GM23248 (cell line): ENCODE results near the gene KCNIP3. TPM values are rescaled to one million over a fixed set of nuclear protein-coding genes. Genes with fewer than 3 reads are reported as not detected.

Experiments
- DNase-seq: peaks from one replicate; pipeline ENCODE4 v3.0.0-alpha.2; 2015
- H2AFZ ChIP-seq: fragments of 200-600 bp; sonication (generic); 2 replicates; pipeline ENCODE4 v1.6.1; 2016; ENCODE audit warnings: antibody characterized with exemption
- H3F3A ChIP-seq: fragments of 200-600 bp; sonication (generic); 2 replicates; pipeline ENCODE4 v1.6.1; 2016; ENCODE audit warnings: mild to moderate bottlenecking, antibody characterized with exemption, mixed run types; ENCODE audit not compliant: insufficient read depth
- H3K27ac ChIP-seq: fragments of 200-600 bp; sonication (generic); 2 replicates; pipeline ENCODE4 v1.5.1; 2016; ENCODE audit warnings: mild to moderate bottlenecking
- H3K27me3 ChIP-seq: fragments of 200-600 bp; sonication (generic); replicated peaks from 2 replicates; pipeline ENCODE4 v1.6.1; 2016; ENCODE audit warnings: mild to moderate bottlenecking; ENCODE audit not compliant: insufficient read depth
- H3K36me3 ChIP-seq: fragments of 200-600 bp; sonication (generic); 2 replicates; pipeline ENCODE4 v1.6.1; 2016; ENCODE audit warnings: low read depth, mild to moderate bottlenecking
- H3K4me1 ChIP-seq: fragments of 200-600 bp; sonication (generic); 2 replicates; pipeline ENCODE4 v1.6.1; 2016; ENCODE audit warnings: mild to moderate bottlenecking; ENCODE audit not compliant: insufficient read depth
- H3K4me2 ChIP-seq: fragments of 200-600 bp; sonication (generic); one replicate; pipeline ENCODE4 v1.6.1; 2016; ENCODE audit warnings: mild to moderate bottlenecking; ENCODE audit not compliant: unreplicated experiment
- H3K4me3 ChIP-seq: fragments of 200-600 bp; sonication (generic); 2 replicates; pipeline ENCODE4 v1.5.1; 2016; ENCODE audit warnings: mild to moderate bottlenecking
- H3K79me2 ChIP-seq: fragments of 200-600 bp; sonication (generic); 2 replicates; pipeline ENCODE4 v1.6.1; 2016; ENCODE audit warnings: mild to moderate bottlenecking; ENCODE audit not compliant: insufficient read depth
- H3K9ac ChIP-seq: fragments of 200-600 bp; sonication (generic); 2 replicates; pipeline ENCODE4 v1.6.1; 2016; ENCODE audit warnings: mild to moderate bottlenecking
- H3K9me2 ChIP-seq: fragments of 200-600 bp; sonication (generic); 2 replicates; pipeline ENCODE4 v1.6.1; 2016; ENCODE audit warnings: mixed run types, mild to moderate bottlenecking, moderate library complexity; ENCODE audit not compliant: insufficient read depth
- H3K9me3 ChIP-seq: fragments of 200-600 bp; sonication (generic); one replicate; pipeline ENCODE4 v1.6.1; 2017; ENCODE audit warnings: low read depth
- H4K20me1 ChIP-seq: fragments of 200-600 bp; sonication (generic); 2 replicates; pipeline ENCODE4 v1.6.0; 2016; ENCODE audit not compliant: insufficient read depth
- EZH2 ChIP-seq: fragments of 200-600 bp; sonication (generic); IDR thresholded peaks from 2 replicates; pipeline ENCODE4 v1.6.1; 2018; ENCODE audit warnings: antibody characterized with exemption, mild to moderate bottlenecking; ENCODE audit not compliant: insufficient read depth, poor library complexity, severe bottlenecking
- EZH2phosphoT487 ChIP-seq: fragments of 200-600 bp; sonication (generic); IDR thresholded peaks from 2 replicates; pipeline ENCODE4 v1.6.1; 2018; ENCODE audit warnings: antibody characterized with exemption, moderate library complexity, mild to moderate bottlenecking, low read depth; ENCODE audit not compliant: insufficient read depth
- WGBS, 2 experiments: methylation state at CpG; one replicate each; pipeline ENCODE4 v1.1.6; 2015 to 2017; ENCODE audit warnings: low lambda C conversion rate in 2 of 2, low coverage in 1 of 2; ENCODE audit errors: missing lambda C conversion rate in 2 of 2; 5-methylcytosine and 5-hydroxymethylcytosine counted together
- in situ Hi-C: fragments of 300-500 bp; cut with MboI; formaldehyde crosslinking; loops from 2 replicates; pipeline ENCODE4 v1.15.0; 2020
- polyA plus RNA-seq: library from polyadenylated mRNA; unstranded; fragments of >200 nt; fragmentation: Nextera tagmentation; extraction: Ambion mirVana; gene quantifications from 2 replicates; pipeline ENCODE4 v1.2.1, GENCODE V29; 2016
- total RNA-seq: library from RNA; depleted of rRNA; stranded (reverse); fragments of >200 nt; shearing (Covaris generic); gene quantifications from 2 replicates; pipeline ENCODE4 v1.2.3, GENCODE V29; 2014

The KCNIP3 gene
- total and polyA plus RNA-seq, 2 experiments from 2014 or later: 3.7 to 10.7 TPM

DNA sequence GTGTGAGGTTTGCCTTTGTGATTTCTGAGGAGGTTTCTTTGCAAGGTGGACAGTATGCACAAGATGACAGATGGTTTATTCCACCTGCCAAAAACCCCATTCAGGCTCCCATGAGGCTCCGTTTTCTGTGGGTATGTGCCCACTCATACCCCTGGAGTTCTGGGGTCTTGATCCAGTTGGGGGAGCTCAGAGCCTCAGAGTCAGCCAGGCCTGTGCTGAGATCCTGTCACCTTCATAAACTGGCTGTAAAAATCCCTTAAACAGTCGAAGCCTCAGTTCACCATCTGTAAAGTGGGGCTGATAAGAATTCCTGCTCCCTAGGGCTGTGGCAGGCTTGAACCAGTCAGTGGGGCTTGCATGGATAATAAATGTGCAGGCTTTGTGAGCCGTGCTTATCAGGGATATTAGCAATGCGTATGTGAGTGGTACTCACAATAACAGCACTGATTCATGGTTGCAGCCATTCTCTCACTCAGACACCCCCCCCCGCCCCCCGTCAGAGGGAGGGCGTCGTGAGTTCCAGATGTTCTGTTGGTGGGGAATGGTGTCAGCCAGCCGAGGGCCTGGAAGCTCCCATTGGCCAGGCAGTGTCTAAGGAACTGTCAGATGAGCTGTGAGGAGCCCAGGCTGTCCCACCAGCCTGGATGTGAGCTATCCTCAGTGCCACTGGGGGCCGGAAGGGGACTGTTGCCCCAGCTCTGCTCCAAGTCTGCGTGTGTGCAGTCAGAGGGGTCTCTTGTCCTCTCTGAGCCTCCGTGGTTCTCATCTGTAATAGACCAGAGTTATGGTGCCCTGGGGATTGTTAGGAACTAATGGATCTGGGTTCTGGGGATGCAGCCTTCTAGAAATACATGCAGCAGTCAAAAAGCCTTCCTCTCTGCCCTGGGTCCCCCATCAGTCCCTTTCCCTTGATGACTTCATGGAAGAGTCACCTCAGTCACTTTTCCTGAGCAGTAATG is 51.7 kb downstream of the KCNIP3 start:
- no peak overlapping the region for H3K27ac ChIP-seq
- no peak overlapping the region for H3K9ac ChIP-seq
- in situ Hi-C loops: no loop called here
- no peak overlapping the region for H3K4me3 ChIP-seq
- no peaks in the 10 kb centered on the region for H3K9me3 ChIP-seq
- no peaks in the 10 kb centered on the region for H3F3A ChIP-seq
- no peak overlapping the region for H3K4me2 ChIP-seq
- TF ChIP-seq EZH2 (no peak), EZH2phosphoT487 (no peak)
- no peaks in the 10 kb centered on the region for H4K20me1 ChIP-seq
- H3K9me2 ChIP-seq: no peaks in the 10 kb centered on the region
- no peaks in the 10 kb centered on the region for H3K36me3 ChIP-seq
- H3K79me2 ChIP-seq: no peaks in the 10 kb centered on the region
- peak; percentile 55 for DNase-seq
- 0 out of 2 replicates have a peak, but pooled peaks cover 4% of the 10 kb centered on the region for H3K4me1 ChIP-seq
- WGBS, 2 experiments: 40 to 41% methylated on average over 12 of the region's 12 CpGs
- H3K27me3 ChIP-seq: no peaks in the 10 kb centered on the region
- H2AFZ ChIP-seq: no peak overlapping the region

DNA sequence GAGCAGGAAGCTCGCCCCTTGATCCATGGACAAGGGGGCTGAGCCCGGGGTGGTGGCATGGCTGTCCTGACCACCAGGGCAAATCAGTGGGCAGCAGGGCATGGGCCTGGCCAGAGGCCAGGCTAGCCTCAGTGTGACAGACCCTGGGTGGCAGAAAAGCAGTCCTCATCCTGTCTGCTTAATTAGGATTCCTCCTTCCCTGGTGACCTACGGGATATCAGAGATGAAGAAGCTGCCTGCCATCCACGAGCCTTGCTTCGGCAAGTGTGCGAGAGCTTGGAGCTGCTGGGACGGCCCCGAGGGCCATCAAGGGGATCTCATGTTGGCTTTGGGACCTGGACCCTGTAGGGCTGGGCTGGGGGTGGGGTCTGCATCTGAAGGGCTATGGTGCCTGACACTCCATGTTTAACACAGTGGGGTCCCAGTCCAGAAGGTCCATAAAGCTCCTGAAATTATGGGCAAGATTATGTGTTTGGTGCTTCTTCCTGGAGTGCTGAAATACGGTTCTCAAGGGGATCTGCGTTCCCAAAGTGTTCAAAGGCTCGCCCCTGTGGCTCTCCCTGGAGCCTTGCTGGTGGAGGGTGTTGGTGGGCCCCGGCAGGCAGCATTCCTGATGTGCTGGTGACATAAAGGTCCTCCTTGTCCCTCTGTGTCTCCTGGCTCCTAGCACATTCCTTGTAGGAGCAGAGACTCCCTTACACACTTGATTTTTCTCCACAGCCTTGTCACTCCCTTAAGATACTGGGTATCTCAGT is 52.6 kb downstream of the KCNIP3 start:
- 0 out of 2 replicates have a peak, but pooled peaks cover 4% of the 10 kb centered on the region for H3K4me1 ChIP-seq
- H3F3A ChIP-seq: no peaks in the 10 kb centered on the region
- H3K9ac ChIP-seq: no peak overlapping the region
- H3K27ac ChIP-seq: no peak overlapping the region
- H3K4me3 ChIP-seq: no peak overlapping the region
- H2AFZ ChIP-seq: no peak overlapping the region
- H3K79me2 ChIP-seq: no peaks in the 10 kb centered on the region
- no peak for DNase-seq
- H3K27me3 ChIP-seq: no peaks in the 10 kb centered on the region
- 91 to 92% methylated on average over 12 of the region's 12 CpGs for WGBS, 2 experiments
- H3K9me3 ChIP-seq: no peaks in the 10 kb centered on the region
- no peak overlapping the region for H3K4me2 ChIP-seq
- in situ Hi-C loops: no loop called here
- no peaks in the 10 kb centered on the region for H3K9me2 ChIP-seq
- H3K36me3 ChIP-seq: no peaks in the 10 kb centered on the region
- H4K20me1 ChIP-seq: no peaks in the 10 kb centered on the region
- no peak for TF ChIP-seq EZH2
- no peak for TF ChIP-seq EZH2phosphoT487

DNA sequence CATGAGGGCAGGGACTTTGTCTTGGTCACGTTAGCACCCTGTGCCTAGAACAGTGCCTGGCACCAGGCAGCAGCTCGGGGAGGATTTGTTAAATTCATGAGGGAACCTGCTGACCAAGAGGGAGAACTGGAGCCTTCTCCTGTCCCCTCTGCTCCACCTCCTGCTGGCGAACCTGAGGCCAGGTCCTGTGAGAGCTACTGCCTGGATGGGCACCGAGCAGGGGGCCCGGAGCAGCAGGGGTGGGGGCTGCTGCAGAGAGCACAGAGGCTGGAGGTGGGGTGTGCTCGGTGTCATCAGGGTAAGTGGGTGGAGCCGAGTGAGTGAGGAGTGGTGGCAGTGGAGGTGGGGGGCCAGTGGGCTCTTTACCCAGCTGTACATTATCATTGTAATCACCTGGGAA is 53.2 kb downstream of the KCNIP3 start:
- Histone ChIP-seq H2AFZ (no peak overlapping the region), H3K4me3 (no peak overlapping the region), H3K79me2 (no peaks in the 10 kb centered on the region), H3K27me3 (no peaks in the 10 kb centered on the region), H3K36me3 (no peaks in the 10 kb centered on the region), H3K9me3 (no peaks in the 10 kb centered on the region), H3K9me2 (no peaks in the 10 kb centered on the region), H3K4me1 (no peaks in the 10 kb centered on the region), H3K4me2 (no peak overlapping the region), H4K20me1 (no peaks in the 10 kb centered on the region), H3F3A (no peaks in the 10 kb centered on the region), H3K9ac (no peak overlapping the region), H3K27ac (no peak overlapping the region)
- no peak for DNase-seq
- TF ChIP-seq EZH2: no peak
- no peak for TF ChIP-seq EZH2phosphoT487
- in situ Hi-C loops: no loop called here
- WGBS, 2 experiments: 60 to 67% methylated on average over 7 of the region's 7 CpGs

GRCh38 chr2:95350774-95351597 is 53.8 kb downstream of the KCNIP3 start:
- H3K4me3 ChIP-seq: no peak overlapping the region
- H3K36me3 ChIP-seq: no peaks in the 10 kb centered on the region
- H3K4me2 ChIP-seq: no peak overlapping the region
- WGBS, 2 experiments: 94 to 98% methylated on average over 13 of the region's 13 CpGs
- no peaks in the 10 kb centered on the region for H3K4me1 ChIP-seq
- no peak for DNase-seq
- no peak for TF ChIP-seq EZH2
- TF ChIP-seq EZH2phosphoT487: no peak
- in situ Hi-C loops: no loop called here
- no peak overlapping the region for H2AFZ ChIP-seq
- H3K9me3 ChIP-seq: no peaks in the 10 kb centered on the region
- H3K27me3 ChIP-seq: no peaks in the 10 kb centered on the region
- no peak overlapping the region for H3K27ac ChIP-seq
- no peak overlapping the region for H3K9ac ChIP-seq
- no peaks in the 10 kb centered on the region for H3F3A ChIP-seq
- H4K20me1 ChIP-seq: no peaks in the 10 kb centered on the region
- no peaks in the 10 kb centered on the region for H3K9me2 ChIP-seq
- no peaks in the 10 kb centered on the region for H3K79me2 ChIP-seq
